ENCODE data around the gene REEP5. TPM values are rescaled to one million over a fixed set of nuclear protein-coding genes. Genes with fewer than 3 reads are reported as not detected.

Gene REEP5
- total RNA-seq, 1 experiment from 2014 or later, result 46.2 TPM

DNA sequence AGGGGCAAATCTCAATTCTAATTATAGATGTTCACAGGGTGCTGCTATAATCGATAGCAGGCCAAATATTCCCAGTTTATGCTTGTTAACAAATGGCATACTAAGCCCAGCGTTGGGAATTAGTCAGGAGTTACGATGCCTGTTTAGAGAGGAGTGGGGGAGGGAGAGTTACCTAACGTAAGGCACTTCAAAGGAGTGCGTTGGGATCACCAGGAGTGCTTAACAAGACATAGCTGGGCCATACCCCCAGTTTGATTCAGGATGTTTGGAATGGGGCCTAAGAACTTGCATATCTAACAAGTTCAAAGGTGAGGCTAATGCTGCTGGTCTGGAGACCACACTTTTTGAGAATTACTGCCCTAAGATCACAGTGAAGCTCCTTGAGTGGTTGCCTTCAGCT lies 75.5 kb downstream of the REEP5 start:
- Histone ChIP-seq H3K14ac (ENCODE audit: insufficient read depth, low read length) (no peak overlapping the region), H3K9ac (ENCODE audit: extremely low read depth, insufficient read length, low read length) (no peak overlapping the region), H3K27me3 (ENCODE audit: insufficient read depth, low read length) (no peaks in the 10 kb centered on the region), H2BK12ac (ENCODE audit: insufficient read length, low read depth, low read length) (no peak overlapping the region), H4K91ac (ENCODE audit: insufficient read length, low read depth, low read length) (no peak overlapping the region), H2BK120ac (ENCODE audit: low read depth, low read length, poor library complexity, severe bottlenecking) (no peak overlapping the region), H3K23me2 (ENCODE audit: insufficient read length, low read depth, low read length, poor library complexity, severe bottlenecking) (no peaks in the 10 kb centered on the region), H3K27ac (ENCODE audit: insufficient read length, low read depth, low read length) (no peak overlapping the region), H2BK20ac (ENCODE audit: low read depth, low read length, poor library complexity, severe bottlenecking) (no peak overlapping the region), H3K4ac (ENCODE audit: low read depth, low read length) (no peak overlapping the region), H3K9me3 (ENCODE audit: control insufficient read depth, low read depth, low read length) (no peaks in the 10 kb centered on the region), H3K18ac (ENCODE audit: insufficient read length, low read depth, low read length) (no peak overlapping the region), H2AFZ (ENCODE audit: low read length) (no peak overlapping the region), H3T11ph (ENCODE audit: low read length) (no peak overlapping the region), H2BK5ac (ENCODE audit: insufficient read length, low read length) (no peak overlapping the region), H2BK15ac (ENCODE audit: low read depth, low read length) (no peak overlapping the region), H3K79me2 (ENCODE audit: insufficient read depth, low read length) (no peaks in the 10 kb centered on the region), H3K4me1 (ENCODE audit: insufficient read depth, low read length) (peaks cover 8% of the 10 kb centered on the region), H4K5ac (ENCODE audit: insufficient read length, low read depth, low read length) (no peak overlapping the region), H4K20me1 (ENCODE audit: control insufficient read depth, insufficient read depth, insufficient read length) (no peaks in the 10 kb centered on the region), H2AK5ac (ENCODE audit: insufficient read length, low read length) (no peak overlapping the region), H3K79me1 (ENCODE audit: insufficient read depth, low read depth, low read length, poor library complexity, severe bottlenecking) (no peaks in the 10 kb centered on the region), H3K23ac (ENCODE audit: insufficient read length, low read depth, low read length) (no peak overlapping the region), H3K56ac (ENCODE audit: insufficient read length, low read depth, low read length) (no peak overlapping the region), H3K4me2 (ENCODE audit: insufficient read depth, insufficient read length, low read length) (no peak overlapping the region), H4K8ac (replicated peaks; ENCODE audit: insufficient read length, low read depth, low read length) (no peak overlapping the region)
- no peak for TF ChIP-seq CTCF (conservative IDR thresholded peaks at IDR 0.05)
- WGBS (ENCODE audit: extremely low coverage, insufficient read length, low lambda C conversion rate), result no CpG with 5 or more reads among the region's 5 CpGs
- no peak for DNase-seq
- peaks cover 13 to 16% (median 16%) of the 10 kb centered on the region in 3 experiments for H3K36me3 Mint-ChIP-seq (ENCODE audit: insufficient read depth in 1 of 3, low read depth in 3 of 3)
- no peaks in the 10 kb centered on the region for H3K27me3 Mint-ChIP-seq (ENCODE audit: low read depth)
- no peak overlapping the region; a peak in 1 of 7 replicates for H3K27ac Mint-ChIP-seq
- H3K9me3 Mint-ChIP-seq, result peaks cover 7 to 12% of the 10 kb centered on the region in 2 experiments; a peak in 4 of 5 replicates
- H3K4me3 Mint-ChIP-seq, result no peak overlapping the region
- peaks cover 14 to 19% of the 10 kb centered on the region in 2 experiments for H3K4me1 Mint-ChIP-seq
